Measurements from ENCODE around the gene CTTNBP2. TPM values are rescaled to one million over a fixed set of nuclear protein-coding genes. Genes with fewer than 3 reads are reported as not detected.

Gene CTTNBP2
- total RNA-seq, 2 donors from 2014 or later: 5.2 to 6.5 TPM

DNA sequence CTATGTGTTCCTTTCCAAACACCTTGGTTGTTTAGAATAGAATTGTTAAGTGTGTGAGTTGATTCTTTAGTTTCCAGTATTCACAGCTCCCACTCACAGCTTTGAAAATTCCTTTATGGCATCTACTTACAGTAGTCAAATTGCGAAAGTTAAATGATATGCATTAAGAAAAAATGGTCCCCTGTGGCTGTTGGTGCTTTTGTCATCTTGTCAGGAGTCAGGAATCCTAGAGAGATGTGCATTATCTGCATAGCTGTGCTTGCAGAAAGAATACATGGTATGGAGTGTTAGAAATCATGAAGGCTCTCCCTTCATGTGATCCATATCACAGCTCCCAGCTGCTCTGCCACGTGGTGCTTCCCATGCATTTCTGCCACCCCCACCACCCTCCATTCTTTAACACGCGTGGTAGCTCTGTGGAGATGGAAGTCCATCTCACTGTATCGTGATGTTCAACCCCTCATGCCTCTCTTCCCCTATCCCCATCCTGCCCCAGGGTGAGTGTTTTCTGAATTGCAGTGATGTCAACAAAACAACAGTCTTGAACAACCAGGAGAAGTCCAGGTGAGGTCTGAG, 29.2 kb upstream of the CTTNBP2 start:
- 60 to 93% methylated on average over 1 to 5 of the region's 5 CpGs for WGBS, 2 experiments (ENCODE audit: insufficient coverage in 1 of 2, insufficient read length in 1 of 2)
- Mint-ChIP-seq H3K27me3 (ENCODE audit: insufficient read depth) (no peaks in the 10 kb centered on the region), H3K36me3 (ENCODE audit: low read depth) (no peaks in the 10 kb centered on the region), H3K27ac (no peak overlapping the region), H3K4me3 (no peak overlapping the region), H3K4me1 (no peaks in the 10 kb centered on the region), H3K9me3 (no peaks in the 10 kb centered on the region)
- Histone ChIP-seq H3K4me3 (ENCODE audit: low read length) (no peak overlapping the region), H3K9me3 (ENCODE audit: control insufficient read depth, low read length) (no peaks in the 10 kb centered on the region), H3K36me3 (ENCODE audit: control insufficient read depth, insufficient read depth, low read length) (no peaks in the 10 kb centered on the region), H3K4me1 (ENCODE audit: control insufficient read depth, insufficient read depth, low read length) (no peaks in the 10 kb centered on the region), H3K27ac (ENCODE audit: low read depth, low read length) (no peak overlapping the region), H3K9ac (ENCODE audit: extremely low read depth, low read length, poor library complexity, severe bottlenecking) (no peak overlapping the region), H3K27me3 (ENCODE audit: control insufficient read depth, insufficient read depth, low read length, poor library complexity, severe bottlenecking) (no peaks in the 10 kb centered on the region)
- DNase-seq: no peak
- TF ChIP-seq, protein P1, sequence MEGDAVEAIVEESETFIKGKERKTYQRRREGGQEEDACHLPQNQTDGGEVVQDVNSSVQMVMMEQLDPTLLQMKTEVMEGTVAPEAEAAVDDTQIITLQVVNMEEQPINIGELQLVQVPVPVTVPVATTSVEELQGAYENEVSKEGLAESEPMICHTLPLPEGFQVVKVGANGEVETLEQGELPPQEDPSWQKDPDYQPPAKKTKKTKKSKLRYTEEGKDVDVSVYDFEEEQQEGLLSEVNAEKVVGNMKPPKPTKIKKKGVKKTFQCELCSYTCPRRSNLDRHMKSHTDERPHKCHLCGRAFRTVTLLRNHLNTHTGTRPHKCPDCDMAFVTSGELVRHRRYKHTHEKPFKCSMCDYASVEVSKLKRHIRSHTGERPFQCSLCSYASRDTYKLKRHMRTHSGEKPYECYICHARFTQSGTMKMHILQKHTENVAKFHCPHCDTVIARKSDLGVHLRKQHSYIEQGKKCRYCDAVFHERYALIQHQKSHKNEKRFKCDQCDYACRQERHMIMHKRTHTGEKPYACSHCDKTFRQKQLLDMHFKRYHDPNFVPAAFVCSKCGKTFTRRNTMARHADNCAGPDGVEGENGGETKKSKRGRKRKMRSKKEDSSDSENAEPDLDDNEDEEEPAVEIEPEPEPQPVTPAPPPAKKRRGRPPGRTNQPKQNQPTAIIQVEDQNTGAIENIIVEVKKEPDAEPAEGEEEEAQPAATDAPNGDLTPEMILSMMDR (conservative IDR thresholded peaks at IDR 0.05): no peak

DNA sequence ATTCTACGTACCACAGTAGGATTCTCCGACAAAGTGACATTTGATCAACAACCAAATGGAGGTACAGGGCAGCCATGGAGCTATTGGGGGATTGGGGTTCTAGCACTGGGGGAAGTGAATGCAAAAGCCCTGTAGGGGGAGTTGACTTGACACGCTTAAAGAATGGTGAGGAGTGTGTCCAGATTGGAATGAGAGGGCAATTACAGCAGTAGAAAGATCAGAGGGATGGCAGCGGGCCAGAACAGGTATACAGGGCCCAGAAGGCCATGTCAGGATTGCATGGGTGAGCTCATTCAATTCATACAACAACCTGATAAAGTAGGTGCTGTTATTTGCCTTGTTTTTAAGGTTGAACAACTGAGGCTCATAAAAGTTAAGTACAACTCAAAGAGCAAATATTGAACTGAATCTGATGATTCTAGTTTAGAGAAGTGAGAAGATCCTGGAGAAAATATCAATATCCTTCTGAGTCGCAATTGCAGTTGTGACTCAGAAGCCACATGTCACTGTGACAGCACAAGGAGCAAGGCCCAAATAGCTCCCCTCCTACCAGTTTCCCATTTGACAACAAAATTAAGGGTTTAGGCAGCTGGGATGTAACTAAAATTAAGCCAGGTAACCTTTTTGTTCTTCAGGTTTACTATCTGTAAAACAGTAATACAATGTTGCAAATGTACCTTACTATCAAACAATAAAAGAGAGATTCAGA, 28.0 kb upstream of the CTTNBP2 start:
- no peak for DNase-seq
- Histone ChIP-seq H3K4me1 (ENCODE audit: control insufficient read depth, insufficient read depth, low read length) (no peaks in the 10 kb centered on the region), H3K9me3 (ENCODE audit: control insufficient read depth, low read length) (no peaks in the 10 kb centered on the region), H3K27me3 (ENCODE audit: control insufficient read depth, insufficient read depth, low read length, poor library complexity, severe bottlenecking) (no peaks in the 10 kb centered on the region), H3K9ac (ENCODE audit: extremely low read depth, low read length, poor library complexity, severe bottlenecking) (no peak overlapping the region), H3K27ac (ENCODE audit: low read depth, low read length) (no peak overlapping the region), H3K36me3 (ENCODE audit: control insufficient read depth, insufficient read depth, low read length) (no peaks in the 10 kb centered on the region), H3K4me3 (ENCODE audit: low read length) (no peak overlapping the region)
- no peaks in the 10 kb centered on the region for H3K27me3 Mint-ChIP-seq (ENCODE audit: insufficient read depth)
- H3K4me3 Mint-ChIP-seq: no peak overlapping the region
- TF ChIP-seq, protein P1 (conservative IDR thresholded peaks at IDR 0.05): peak; percentile 33
- H3K36me3 Mint-ChIP-seq (ENCODE audit: low read depth): no peaks in the 10 kb centered on the region
- H3K4me1 Mint-ChIP-seq: no peaks in the 10 kb centered on the region
- WGBS, 2 experiments (ENCODE audit: insufficient coverage in 1 of 2, insufficient read length in 1 of 2): 94 to 100% methylated on average over 2 to 5 of the region's 5 CpGs
- H3K27ac Mint-ChIP-seq: no peak overlapping the region
- no peaks in the 10 kb centered on the region for H3K9me3 Mint-ChIP-seq

DNA sequence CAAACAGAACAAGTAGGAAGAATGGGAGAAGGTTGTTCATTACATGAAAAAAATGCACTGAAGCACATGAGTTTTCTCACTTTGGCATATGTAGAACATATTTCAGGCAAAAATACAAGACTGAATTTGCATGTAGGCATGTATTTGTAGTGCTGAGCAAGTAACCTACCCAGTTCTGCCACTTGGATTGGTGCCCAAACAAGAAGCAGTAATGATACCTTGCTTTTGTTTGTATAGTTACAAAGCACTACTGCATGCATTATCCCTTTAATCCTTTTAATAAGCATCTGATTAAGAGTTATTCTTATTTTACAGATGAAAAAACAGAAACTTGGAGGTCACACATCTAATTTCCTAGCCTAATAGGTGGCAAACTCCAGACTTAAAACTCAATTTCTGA, 23.1 kb upstream of the CTTNBP2 start:
- Histone ChIP-seq H3K4me1 (ENCODE audit: control insufficient read depth, insufficient read depth, low read length) (no peaks in the 10 kb centered on the region), H3K36me3 (ENCODE audit: control insufficient read depth, insufficient read depth, low read length) (no peaks in the 10 kb centered on the region), H3K4me3 (ENCODE audit: low read length) (no peak overlapping the region), H3K27me3 (ENCODE audit: control insufficient read depth, insufficient read depth, low read length, poor library complexity, severe bottlenecking) (no peaks in the 10 kb centered on the region), H3K27ac (ENCODE audit: low read depth, low read length) (no peak overlapping the region), H3K9me3 (ENCODE audit: control insufficient read depth, low read length) (no peaks in the 10 kb centered on the region), H3K9ac (ENCODE audit: extremely low read depth, low read length, poor library complexity, severe bottlenecking) (no peak overlapping the region)
- TF ChIP-seq, protein P1 (conservative IDR thresholded peaks at IDR 0.05): no peak
- no peak overlapping the region for H3K4me3 Mint-ChIP-seq
- no peak for DNase-seq
- no peaks in the 10 kb centered on the region for H3K9me3 Mint-ChIP-seq
- no peaks in the 10 kb centered on the region for H3K36me3 Mint-ChIP-seq (ENCODE audit: low read depth)
- no peak overlapping the region for H3K27ac Mint-ChIP-seq
- H3K4me1 Mint-ChIP-seq: no peaks in the 10 kb centered on the region
- no peaks in the 10 kb centered on the region for H3K27me3 Mint-ChIP-seq (ENCODE audit: insufficient read depth)
